ENCODE measurements around the gene SIRPA.
A peak's percentile ranks its signal among the peaks of the same experiment; 100 is the strongest.

SIRPA gene

DNA sequence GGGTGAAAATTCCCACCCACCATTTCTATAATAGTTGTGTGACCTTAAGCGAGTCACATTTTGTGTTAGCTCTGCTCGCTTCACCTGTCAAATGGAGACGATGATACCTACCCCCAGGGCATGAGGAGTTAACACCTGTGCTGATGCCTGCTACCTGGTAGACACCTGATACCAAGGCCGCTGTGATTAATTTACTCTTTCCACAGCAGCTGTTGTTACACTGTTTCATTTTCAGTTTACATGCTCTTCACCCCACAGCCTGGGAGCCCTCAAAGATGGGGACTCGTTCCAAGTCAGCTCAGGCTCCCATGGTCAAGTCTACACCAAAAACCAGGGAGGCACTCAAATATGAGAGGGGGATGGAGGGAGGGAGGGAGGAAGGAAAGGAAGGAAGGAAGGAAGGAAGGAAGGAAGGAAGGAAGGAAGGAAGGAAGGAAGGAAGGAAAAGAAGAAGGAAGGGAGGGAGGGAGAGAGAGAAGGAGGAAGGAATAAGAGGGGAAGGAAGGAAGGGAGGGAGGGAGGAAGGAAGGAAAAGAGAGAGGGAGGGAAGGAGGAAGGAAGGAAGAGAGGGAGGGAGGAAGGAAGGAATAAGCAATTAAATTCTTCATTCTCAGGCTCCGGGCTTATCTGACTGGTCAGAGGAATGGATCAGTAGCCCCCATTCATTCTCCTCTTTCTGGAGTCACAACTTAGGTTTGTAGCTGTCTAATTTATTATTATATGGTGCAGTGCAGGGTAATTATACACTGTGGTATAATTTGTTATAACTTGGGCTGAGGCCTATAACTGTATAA lies 57.7 kb downstream of the SIRPA start:
- DNase-seq, result peak; percentile 46

DNA sequence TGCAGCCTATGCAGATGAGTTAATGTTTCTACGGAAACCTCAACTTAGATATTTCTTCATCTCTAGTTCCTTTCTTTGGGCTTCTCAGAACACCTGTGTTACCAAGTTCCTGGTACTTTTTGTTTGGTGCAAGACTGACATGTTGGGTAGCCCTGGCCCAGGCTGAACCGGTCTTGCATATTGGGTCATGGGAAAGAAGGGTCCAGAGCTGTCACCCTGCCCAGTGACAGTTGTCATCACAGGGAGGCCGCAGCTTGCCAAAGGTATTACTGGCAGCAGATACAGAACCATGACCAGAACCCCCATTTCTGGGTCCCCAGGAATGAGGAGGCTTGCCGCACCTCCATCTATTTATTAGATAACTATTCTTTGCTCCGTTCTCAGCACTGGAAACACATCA lies 58.4 kb downstream of the SIRPA start:
- DNase-seq, result no peak

DNA sequence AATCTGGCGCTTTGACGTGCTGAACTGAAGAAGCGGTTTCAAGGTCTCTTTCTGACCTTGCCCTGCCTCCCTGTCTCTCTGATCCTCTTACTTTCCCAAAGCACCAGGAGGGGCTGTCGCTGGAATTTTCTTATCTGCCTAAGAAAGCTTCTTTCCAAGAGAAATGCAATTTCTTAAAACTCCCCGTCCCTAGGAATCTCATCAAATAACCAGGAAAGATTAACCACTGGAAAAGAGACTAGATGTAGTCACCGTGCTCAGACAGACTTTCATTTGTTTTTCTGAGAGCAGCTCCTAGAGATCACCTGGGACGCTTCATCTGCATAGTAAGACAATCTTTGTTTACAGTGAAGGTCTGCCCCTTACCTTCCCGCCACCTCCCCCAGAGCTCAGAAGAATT lies 60.0 kb downstream of the SIRPA start:
- DNase-seq, result no peak

DNA sequence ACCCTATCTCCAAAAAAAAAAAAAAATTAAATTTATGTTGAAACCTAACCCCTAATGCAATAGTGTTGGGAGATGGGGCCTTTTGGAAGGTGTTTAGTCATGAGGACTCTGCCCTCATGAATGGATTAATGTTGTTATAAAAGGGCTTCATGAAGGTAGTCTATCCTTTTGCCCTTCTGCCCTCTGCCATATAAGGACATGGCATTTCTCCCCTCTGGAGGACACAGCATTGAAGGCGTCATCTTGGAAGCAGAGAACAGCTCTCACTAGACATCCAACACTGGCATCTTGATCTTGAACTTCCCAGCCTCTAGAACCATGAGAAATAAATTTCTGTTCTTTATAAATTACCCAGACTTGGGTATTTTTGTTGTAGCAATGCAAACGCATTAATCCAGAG lies 63.2 kb downstream of the SIRPA start:
- no peak for DNase-seq

DNA sequence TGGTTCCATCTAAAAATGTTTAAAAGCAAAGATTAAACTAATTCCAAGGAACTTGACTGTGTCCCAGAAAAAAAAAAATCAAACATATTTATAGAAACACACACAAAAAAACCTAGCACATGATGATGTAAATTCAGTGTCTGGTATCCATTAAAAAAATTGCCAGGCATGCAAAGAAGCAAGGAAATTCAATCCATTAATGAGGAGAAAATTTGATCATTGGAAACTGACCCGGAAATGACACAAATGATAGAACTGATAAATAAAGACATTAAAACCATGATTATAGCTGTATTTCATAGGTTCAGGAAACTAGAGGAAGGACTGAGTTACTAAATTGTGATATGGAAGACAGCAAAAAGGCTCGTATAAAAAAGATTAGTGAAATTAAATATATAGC lies 63.9 kb downstream of the SIRPA start:
- DNase-seq, result no peak

DNA sequence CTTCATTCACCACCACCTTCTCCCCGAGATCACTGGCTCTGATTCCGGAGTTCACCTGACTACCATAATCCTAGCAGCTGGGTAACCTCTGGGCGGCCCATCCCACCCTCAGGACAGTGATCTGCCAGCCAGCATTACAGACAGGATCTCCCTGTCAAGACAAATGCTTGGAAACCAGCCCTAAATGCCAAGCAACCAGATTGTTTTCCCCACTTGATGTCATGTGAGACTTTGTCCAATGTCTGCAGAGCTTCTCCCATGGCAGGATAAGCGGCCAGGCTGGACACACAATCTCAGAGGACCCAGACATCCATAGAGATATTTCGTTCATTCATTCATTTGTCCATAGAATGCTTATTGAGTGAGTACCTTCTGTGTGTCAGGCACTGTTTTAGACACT lies 66.2 kb downstream of the SIRPA start:
- DNase-seq, result no peak

DNA sequence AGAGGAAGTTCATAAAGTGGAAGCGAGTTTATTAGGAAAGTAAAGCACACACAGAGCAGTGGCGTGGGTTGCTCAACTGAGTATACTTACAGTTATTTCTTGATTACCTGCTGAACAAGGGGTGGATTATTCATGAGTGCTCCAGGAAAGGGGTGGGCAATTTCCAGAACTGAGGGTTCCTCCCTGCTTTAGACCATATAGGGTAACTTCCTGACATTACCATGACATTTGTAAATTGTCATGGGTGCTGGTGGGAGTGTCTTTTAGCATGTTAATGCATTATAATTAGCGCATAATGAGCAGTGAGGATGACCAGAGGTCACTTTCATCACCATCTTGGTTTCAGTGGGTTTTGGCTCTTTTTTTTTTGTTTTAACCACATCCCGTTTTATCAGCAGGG lies 68.9 kb downstream of the SIRPA start:
- no peak for DNase-seq

DNA sequence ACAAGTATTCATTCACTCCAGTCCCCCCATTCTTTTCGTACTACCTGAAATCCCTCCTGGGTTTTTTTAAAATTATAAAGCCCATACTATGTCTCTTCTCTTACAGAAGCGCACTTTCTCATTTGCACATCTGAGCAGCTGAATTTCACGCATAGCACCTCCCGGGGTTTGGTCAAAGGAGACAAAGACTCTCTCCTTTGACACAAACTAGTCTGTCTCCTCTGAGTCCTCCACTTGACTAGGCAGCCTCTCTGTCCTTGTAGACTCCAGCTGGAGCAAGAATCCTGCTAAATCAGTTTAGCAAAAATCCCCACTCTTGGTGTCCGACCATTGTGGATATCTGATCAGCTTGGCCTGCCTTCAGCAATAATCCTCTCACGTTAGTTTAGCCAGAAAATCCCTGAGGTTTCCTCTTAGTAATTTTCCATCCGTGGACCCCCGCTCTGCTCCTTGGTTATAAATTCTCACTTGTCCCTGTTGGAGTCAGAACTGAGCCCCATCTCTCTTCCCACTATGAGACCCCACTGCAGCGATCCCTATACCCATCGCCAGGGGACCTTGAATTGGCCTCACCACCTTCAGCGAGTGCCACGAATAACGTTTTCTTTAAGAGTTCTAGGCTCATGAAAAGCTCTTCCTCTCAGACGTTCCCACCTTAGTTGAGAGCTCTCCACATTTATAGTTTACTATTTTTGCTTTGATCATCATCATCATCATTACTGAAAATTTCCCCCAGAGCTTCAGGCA lies 69.6 kb downstream of the SIRPA start:
- DNase-seq, result no peak

DNA sequence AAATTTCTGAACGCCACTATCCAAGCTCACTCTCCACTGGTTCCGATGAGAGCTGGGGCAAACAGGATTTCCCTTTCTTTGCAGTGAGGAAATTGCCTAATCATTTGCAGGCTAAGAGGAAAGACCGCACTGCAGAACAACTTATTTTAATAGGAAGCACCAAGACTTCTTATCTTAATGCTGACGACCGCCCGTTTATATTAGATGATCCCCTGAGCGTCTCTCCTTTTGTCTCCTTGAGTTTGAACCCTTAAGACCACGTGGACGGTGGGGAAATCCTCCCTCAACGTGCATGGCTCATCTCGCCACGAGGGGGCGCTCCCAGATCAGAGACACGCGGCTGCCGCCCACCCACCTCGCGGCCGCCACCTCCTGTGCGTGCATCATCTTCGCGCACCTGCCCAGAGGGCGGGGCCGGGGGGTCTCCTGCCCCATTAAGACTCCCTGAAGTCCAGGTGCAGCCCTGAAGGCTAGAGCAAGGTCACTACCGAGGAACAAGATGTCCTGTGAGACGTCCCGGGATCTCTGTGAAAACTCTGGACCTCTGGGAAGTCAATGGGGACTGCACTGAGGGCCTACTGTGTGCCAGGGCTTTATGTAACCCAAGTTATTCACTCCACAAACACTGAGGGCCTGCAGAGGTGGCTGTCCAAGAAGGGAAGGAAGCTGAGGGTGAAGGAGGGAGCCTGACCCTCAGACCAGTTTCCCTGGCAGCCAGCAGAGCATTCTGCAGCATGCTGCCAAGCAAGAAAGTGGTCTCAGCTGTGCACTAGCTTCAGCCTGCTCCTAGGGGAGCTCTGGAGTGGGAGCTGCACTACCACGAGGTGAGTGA lies 70.5 kb downstream of the SIRPA start:
- DNase-seq, result peak; percentile 44

DNA sequence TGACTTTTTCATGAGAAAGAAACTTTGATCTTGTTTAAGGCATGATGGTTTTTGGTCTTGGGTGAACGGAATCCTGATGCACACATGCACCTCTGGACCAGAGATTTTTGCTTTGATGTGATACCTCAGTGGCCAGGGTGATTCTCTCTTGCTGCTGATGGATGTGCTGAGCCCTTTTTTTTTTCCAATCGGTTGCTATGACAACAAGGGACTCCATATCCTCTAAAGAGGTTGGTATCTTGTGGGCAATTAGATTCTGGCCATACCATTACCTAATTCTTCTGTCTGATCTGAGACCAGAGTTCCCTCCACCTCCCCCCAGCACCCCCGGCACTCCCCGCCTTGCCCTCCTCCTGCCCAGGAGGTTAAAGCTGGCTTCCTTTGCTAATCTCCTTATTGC lies 73.8 kb downstream of the SIRPA start:
- no peak for DNase-seq

DNA sequence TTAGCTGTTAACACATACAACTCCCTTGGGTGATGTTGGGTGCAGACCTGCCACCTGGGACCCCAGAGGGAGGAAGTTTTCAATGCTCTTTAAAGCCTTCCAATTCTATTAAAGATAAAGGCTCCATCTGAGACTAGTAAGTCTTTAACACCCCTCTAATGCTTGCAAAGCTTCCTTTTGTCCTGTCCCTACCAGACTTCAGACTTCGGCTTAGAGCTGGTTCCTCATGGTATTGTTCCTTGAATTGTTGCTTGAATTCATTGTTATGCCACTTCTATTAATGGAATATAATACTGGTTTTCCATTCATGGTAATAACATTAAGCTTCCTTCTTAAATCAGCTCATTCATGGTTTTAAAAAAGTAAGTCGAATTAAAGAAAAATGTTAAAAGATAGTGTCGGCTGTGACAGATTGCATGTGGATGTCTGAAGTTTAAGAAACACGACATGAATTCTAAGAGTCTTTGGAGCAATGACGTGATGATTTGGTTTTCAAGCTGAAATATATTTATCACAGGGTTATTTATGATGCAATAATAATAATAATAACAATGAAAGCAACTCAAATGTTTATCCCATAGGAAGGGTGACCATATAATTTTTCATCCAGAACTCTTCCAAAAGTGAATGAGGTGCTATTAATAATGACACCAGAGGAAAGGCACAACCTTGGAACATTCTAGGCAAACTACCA lies 76.8 kb downstream of the SIRPA start:
- DNase-seq, result no peak

DNA sequence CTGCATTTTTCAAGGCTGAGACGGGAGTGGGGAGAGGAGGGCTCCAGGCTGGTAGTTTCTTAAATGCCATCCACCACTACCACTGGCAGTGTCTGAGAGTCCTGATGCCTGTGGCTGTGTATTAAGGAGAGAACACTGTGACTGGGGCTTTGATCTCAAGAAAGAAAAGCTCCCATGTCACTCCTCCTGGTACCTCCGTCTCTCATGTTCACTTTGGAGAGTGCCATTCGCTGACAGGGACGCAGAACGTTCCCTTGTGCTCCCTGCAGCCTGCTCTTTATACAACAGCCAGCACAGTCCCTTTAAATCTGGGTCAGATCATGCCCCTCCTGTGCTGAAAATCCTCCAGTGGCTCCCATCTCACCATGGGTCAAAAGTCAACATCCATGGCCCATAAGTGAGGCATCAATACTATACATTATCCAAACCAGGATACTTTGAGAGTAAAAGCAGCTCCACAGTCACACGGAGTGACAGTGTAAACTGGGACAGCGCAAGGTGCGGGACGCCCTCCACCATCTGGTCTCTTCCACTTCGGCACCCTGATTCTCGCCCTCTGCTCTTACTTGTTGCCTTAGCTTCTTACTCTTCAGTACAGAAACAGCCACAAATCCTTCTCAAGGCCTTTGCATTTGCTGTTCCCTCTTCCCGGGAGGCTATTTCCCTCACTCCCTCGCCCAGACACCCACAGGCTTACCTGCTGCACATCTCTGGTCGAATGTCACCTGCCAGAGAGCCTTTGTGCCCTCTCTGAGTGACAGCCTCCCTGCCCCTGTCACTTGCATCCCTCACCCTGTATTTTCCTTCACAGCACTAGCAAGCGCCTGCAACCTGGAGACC lies 78.6 kb downstream of the SIRPA start:
- DNase-seq, result no peak

DNA sequence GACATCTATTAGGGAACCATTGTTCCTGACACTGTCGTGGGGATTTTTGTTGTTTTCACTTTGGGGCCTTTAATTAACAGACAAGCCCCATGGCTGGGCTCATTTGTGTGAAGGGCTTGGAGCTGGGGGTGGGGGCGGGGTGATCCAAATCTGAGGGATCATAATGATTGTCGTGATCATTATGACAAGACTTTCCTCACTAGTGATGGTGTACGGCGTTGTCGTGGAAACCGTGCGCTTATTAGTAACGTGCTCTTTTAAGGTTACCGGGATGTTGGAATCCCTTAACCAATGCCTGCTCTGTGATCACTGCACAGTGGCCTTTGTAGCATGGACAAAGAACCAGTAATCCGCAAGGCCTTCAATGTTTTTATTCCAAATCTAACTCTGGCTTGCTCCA lies 80.1 kb downstream of the SIRPA start:
- no peak for DNase-seq

DNA sequence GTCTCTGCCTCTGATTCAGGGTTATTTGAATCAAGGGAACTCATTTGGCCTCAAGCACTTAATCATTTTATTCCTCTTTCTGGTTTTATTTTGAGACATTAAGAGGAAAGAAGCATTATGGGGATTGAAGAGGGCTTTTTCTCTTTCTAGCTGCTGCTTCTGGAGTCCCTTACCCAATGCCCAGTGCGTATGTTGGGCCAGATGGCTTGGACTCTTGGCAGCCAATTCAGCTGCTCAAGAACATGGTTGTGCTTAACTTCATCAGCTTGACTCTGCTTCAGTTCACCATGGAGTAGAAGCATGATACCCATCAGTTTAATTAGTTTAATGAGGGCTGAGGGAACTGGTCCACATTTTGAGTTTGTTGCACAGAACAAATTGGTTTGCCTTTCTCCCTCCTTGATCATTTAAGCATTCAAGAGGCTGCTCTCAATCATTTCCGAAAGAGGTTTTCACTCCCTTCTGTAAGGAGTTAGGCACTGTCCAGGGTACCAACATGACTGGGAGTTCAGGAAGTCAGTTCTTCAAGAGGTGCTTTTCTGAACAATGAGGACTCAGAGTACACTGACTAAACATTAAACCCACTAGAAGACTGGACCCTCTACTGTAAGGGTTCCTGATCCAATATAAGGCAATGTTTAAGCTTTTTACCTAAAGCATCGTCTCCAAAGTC lies 84.0 kb downstream of the SIRPA start:
- DNase-seq, result no peak

DNA sequence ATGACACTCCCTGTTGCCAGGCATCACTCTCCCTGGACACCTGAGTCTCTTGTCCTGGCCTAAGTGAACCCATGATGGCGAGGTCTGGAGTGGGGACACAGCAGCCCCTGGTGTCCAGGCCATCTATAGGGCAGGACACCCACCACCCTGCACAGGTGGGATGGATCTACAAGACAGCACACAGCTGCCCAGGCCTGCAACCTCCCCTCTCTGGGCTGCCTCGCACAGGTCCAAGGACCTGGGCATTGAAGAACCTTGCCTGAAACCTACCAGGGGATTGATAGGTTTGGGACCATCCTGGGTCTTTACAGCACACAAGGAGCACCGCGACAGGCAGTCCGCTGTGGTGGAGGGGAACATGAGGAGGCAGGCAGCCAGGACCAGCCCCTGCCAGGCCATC lies 87.5 kb downstream of the SIRPA start:
- no peak for DNase-seq

DNA sequence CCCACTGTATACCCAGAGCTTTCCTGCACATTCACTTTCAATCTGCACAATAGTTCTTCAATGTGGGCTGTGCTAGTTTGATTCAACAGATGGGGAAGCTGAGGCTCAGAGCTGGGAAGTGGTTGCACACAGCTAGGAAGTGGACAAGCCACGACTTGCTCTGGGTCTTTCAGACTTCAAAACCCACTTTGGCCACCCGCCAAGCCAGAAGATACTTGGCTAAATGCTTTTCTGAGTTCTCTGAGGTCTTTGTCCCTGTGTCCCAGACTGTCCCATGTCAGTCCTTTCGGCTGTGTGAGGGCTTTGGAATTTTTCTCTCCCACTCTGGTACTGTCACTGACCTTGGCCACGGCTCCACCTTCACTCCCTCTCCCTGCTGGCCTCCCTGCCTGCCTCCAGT lies 88.1 kb downstream of the SIRPA start:
- DNase-seq, result no peak

DNA sequence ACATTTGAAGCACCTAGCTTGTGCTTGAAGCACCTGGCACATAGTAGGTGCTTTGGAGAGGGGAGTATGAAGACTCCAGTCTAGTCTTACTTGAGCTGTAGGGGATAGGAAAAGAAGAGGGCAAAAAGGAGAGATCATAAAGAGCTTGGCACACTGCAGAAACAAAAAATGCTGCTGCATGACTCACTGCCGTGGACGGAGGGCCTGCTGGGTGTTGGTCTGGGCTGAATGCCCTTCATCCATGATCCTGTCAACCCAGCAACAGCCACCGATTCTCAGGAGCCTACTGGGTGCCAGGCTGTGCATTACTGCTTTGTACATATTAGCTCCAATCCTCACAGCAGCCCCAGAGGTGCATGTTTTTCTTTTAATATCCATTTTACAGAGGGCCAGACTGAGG lies 92.6 kb downstream of the SIRPA start:
- no peak for DNase-seq
